ENCODE measurements around the gene PLS3. TPM values are rescaled to one million over a fixed set of nuclear protein-coding genes. Genes with fewer than 3 reads are reported as not detected.
"Not testable (repeated sequence)": the region's sequence is repeated elsewhere in the genome, so short reads cannot be mapped to it uniquely, and the experiment has no call there.

PLS3 gene
- total RNA-seq, 2 experiments from 2014 or later = 0.13 to 0.63 TPM

DNA sequence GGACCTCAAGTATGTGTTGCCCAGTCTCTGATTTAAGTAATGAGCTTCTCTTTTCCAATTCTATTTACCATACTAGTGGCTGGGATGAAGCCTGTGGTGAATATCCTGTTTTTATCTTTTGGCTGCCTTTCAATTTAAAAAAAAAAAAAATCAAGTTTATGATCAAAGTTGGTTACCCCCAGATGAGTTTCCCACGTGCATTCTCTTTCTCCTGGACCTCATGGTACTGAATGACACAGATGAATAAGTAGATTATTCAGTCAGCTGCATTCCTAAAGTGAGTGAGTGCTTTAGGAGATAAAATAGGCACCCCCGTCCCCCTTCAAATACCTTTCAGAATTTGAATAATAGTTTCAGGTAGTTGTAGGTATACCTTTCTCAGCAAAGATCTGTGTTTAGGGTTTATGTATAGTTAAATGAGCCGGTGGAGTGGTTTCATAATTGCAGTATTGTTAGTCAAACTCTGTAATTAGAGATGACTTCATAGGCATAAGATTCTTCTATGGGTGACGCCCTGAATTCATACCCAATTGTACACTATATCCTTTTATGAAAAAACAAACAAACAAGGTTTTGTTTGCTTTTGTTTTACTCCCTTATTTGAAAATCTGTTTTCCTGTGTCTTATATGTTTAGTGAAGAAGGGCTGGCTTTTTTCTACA, 41.9 kb downstream of the PLS3 start:
- Mint-ChIP-seq H3K27me3 (no peaks in the 10 kb centered on the region), H3K4me3 (no peak overlapping the region), H3K36me3 (ENCODE audit: low read depth) (no peaks in the 10 kb centered on the region), H3K9me3 (no peaks in the 10 kb centered on the region), H3K27ac (no peak overlapping the region), H3K4me1 (no peaks in the 10 kb centered on the region)
- ChIA-PET POLR2A (no interaction called here), CTCF (no interaction called here)
- no peak for DNase-seq

DNA sequence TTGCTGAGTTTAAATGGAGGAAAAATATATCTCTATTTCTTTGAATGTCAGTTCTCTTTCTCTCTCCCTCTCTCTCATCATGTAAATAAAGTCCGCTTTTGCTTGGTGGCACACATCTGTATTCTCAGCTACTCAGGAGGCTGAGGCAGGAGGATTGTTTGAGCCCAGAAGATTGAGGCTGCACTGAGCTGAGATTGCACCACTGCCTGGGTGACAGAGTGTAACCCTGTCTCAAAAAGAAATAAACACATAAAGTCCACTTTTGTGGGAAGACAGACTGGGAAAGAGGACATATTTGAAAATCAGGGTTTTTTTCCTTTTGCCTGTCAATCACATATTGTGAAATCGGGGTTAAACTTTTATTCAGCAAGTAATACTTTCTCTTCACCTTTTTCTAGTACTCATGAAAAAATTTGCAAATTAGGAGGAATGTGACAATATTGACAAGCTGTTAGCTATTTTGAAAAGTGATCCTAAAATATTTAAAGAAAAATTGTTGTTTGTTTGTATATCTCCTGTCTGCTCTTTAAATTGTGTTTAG, 42.6 kb downstream of the PLS3 start:
- POLR2A ChIA-PET = no interaction called here
- CTCF ChIA-PET = no interaction called here
- Mint-ChIP-seq H3K36me3 (ENCODE audit: low read depth) (no peaks in the 10 kb centered on the region), H3K27me3 (no peaks in the 10 kb centered on the region), H3K27ac (no peak overlapping the region), H3K4me1 (no peaks in the 10 kb centered on the region), H3K9me3 (no peaks in the 10 kb centered on the region), H3K4me3 (no peak overlapping the region)
- no peak for DNase-seq

DNA sequence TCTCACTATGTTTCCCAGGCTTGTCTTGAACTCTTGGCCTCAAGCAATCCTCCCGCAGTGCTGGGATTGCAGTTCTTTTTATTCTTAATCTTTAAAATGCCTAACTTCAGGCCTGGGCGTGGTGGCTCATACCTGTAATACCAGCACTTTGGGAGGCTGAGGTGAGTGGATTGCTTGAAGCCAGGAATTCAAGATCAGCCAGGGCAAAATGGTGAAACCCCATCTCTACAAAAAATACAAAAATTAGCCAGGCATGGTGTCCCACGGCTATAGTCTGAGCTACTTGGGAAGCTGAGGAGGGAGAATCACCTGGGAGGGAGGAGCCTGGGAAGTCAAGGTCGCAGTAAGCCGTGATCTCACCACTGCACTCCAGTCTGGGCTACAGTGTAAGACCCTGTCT, 45.9 kb downstream of the PLS3 start:
- Mint-ChIP-seq H3K9me3 (no peaks in the 10 kb centered on the region), H3K4me3 (no peak overlapping the region), H3K36me3 (ENCODE audit: low read depth) (no peaks in the 10 kb centered on the region), H3K27ac (no peak overlapping the region), H3K27me3 (no peaks in the 10 kb centered on the region), H3K4me1 (no peaks in the 10 kb centered on the region)
- DNase-seq = no peak
- POLR2A ChIA-PET = no interaction called here
- CTCF ChIA-PET = no interaction called here

DNA sequence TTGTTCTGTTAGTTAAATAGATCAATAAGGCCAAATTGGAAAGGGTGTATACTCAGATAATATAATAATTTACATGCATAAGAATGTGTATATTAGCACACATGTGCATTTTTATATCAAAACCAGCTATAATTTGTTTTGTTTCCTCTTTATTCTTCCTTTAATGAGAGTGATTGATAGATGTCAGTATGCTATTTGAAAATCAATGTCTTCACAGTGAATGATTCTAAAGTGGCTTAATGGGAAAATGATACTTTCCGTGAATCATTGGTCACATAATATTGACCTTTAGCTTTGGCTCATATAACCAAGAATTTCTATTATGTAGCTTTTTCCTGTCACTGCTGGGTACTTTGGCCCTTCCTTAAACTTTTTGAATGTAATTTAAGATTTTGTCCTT, 48.6 kb downstream of the PLS3 start:
- Mint-ChIP-seq H3K27me3 (no peaks in the 10 kb centered on the region), H3K4me1 (no peaks in the 10 kb centered on the region), H3K4me3 (no peak overlapping the region), H3K27ac (no peak overlapping the region), H3K9me3 (no peaks in the 10 kb centered on the region), H3K36me3 (ENCODE audit: low read depth) (no peaks in the 10 kb centered on the region)
- CTCF ChIA-PET = no interaction called here
- POLR2A ChIA-PET = no interaction called here
- no peak for DNase-seq

DNA sequence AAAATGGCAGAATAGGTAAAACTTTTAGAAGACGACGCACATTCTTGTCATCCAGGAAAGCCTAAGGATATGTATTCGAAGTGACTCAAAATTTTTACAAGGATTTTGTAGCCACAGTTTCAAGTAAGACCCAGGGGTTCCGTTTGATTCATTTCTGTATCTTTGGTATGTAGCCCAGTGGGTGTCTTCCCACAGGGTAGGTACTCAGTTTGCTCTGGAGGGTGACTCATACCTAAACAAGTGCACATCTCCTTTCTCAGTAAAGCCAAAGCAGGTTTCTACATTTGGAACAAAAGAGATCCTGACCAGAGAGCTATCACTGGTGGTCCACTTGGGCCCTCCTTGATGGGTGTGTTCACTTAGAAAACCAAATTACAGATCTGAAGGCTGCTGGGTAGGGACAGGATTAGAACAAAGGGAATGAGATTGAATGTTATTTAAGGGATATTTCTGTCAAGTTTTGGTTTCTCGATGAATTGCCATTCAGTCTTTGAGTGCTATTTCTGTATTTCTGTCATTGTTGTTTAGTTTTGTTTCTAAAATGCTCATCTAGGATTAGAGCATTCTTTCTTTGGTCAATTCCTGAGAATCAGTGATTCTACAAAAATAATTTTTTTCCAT, 56.1 kb downstream of the PLS3 start:
- peaks cover 2% of the 10 kb centered on the region for H3K27me3 Mint-ChIP-seq
- no peaks in the 10 kb centered on the region for H3K36me3 Mint-ChIP-seq (ENCODE audit: low read depth)
- no peak overlapping the region for H3K4me3 Mint-ChIP-seq
- ChIA-PET CTCF (no interaction called here), POLR2A (no interaction called here)
- H3K27ac Mint-ChIP-seq = no peak overlapping the region
- H3K9me3 Mint-ChIP-seq = no peaks in the 10 kb centered on the region
- peaks cover 3% of the 10 kb centered on the region for H3K4me1 Mint-ChIP-seq
- DNase-seq = peak; percentile 13

DNA sequence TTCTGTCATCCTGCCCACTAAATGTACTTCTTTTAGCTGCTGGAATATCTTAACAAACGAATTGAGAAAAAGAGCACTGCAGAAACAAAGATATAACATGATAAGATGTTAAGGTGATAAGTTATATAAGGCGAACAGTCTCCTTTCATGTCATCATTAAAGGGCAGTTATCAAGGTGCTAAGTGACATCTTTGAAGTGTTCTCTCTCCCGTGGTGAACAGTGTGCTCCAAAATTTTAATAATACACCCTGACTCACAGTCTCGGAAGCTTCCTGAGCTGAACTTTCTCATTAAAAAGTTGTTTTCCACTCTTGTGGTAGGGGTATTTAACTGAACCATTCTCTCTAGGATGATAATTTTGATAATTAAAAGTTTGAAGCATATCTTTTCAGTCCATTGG, 61.6 kb downstream of the PLS3 start:
- DNase-seq = no peak
- H3K4me1 Mint-ChIP-seq = no peaks in the 10 kb centered on the region
- H3K4me3 Mint-ChIP-seq = no peak overlapping the region
- H3K36me3 Mint-ChIP-seq (ENCODE audit: low read depth) = no peaks in the 10 kb centered on the region
- H3K27ac Mint-ChIP-seq = no peak overlapping the region
- POLR2A ChIA-PET = no interaction called here
- H3K9me3 Mint-ChIP-seq = no peaks in the 10 kb centered on the region
- CTCF ChIA-PET = no interaction called here
- peaks cover 2% of the 10 kb centered on the region for H3K27me3 Mint-ChIP-seq

DNA sequence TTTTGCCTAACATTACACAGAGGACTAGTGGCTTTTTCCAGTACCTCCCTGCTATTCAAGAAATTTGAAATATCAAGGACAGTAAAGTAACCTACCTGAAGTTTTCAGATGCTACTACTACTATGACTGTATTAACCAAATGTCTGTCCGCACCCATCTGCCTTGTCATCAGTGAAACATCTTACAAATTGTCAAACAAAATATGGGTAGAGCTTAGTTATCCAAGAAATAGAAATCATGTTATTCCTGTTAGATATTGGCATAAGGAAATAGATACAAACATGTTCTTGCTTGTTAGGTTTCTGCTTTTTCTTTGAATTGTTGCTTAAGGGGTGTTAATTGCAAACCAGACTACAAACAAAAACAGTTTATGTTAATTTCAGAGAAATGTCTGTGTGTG, 63.9 kb downstream of the PLS3 start:
- Mint-ChIP-seq H3K36me3 (ENCODE audit: low read depth) (no peaks in the 10 kb centered on the region), H3K9me3 (no peaks in the 10 kb centered on the region), H3K4me3 (no peak overlapping the region), H3K27me3 (no peaks in the 10 kb centered on the region), H3K27ac (no peak overlapping the region), H3K4me1 (no peaks in the 10 kb centered on the region)
- CTCF ChIA-PET = no interaction called here
- no peak for DNase-seq
- POLR2A ChIA-PET = no interaction called here

DNA sequence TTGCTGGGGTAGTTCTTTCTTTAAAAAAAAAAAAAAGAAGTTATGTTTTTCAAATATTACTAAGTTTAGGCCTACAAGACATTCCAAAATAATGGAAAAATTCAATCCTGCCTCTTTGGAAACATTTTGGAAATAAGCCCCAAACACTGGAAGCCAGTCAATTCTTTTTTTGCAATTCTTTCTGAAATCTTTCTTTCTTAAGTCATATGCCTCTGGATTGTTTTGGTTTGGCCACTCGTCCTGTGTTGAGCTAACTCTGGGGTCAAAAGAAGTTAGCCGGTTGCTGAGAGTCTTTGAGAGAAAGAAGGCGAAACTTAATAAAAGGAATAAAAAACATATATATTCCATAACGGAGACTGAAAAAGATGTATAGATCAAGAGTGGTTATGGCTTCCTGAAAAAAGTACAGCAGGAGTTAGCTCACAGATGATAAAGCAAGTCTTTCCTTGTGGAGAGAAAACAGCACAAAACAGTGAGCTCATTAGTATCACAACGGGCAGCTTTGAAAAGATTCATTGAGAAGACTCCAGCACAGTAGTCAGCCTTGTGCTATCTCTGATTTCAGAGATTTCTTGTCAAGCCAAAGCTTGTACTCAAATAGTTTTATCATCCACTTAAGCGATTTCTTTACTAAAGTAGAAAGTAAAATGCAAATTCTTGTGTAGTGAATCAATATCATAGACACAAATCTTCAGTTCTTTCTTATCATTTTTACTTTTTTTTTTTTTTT, 64.8 kb downstream of the PLS3 start:
- ChIA-PET POLR2A (no interaction called here), CTCF (interaction anchor here (0.6 kb wide), 1 partner anchor 15 kb away, joined by 3 read pairs; no protein-coding TSS in a partner anchor)
- Mint-ChIP-seq H3K27ac (no peak overlapping the region), H3K4me3 (no peak overlapping the region), H3K4me1 (no peaks in the 10 kb centered on the region), H3K9me3 (no peaks in the 10 kb centered on the region), H3K27me3 (no peaks in the 10 kb centered on the region), H3K36me3 (ENCODE audit: low read depth) (no peaks in the 10 kb centered on the region)
- DNase-seq = no peak

DNA sequence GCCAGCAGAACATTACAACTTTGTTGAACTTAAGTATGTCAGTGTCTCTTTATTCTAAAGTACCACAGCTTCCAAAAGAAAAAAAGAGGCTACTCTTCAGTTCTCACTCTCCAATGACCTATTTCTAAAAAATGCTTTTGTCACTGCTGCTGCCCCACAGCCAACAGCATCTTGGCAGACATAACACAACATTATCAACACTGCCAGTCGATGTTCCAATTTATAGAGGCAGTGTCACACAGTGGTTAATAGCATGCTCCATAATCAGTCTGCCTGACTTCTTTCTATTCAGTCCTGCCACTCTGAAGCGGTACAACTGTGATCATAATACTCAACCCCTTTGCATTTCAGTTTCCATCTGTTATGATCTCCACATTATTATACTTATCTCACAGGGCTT, 69.2 kb downstream of the PLS3 start:
- H3K4me1 Mint-ChIP-seq = no peaks in the 10 kb centered on the region
- no peaks in the 10 kb centered on the region for H3K36me3 Mint-ChIP-seq (ENCODE audit: low read depth)
- ChIA-PET POLR2A (no interaction called here), CTCF (no interaction called here)
- no peaks in the 10 kb centered on the region for H3K9me3 Mint-ChIP-seq
- DNase-seq = no peak
- no peaks in the 10 kb centered on the region for H3K27me3 Mint-ChIP-seq
- H3K27ac Mint-ChIP-seq = no peak overlapping the region
- no peak overlapping the region for H3K4me3 Mint-ChIP-seq

DNA sequence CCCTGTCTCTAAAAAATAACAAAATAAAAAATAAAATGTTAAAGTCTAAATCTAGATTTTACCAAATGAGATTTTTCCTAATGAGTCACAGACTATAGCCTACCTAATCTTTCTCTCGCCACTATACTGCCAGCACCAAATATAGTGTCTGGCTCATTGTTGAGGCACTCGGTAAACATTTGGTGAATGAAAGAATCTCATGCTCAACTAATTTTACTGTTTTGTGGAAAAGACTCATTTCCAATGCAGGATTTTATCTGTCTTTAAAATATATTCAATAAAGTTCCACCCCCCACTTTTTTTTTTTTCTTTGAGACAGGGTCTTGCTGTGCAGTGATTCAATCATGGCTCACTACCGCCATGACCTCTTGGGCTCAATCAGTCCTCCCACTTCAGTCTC, 71.5 kb downstream of the PLS3 start:
- no peak overlapping the region for H3K4me3 Mint-ChIP-seq
- no peaks in the 10 kb centered on the region for H3K4me1 Mint-ChIP-seq
- H3K9me3 Mint-ChIP-seq = no peaks in the 10 kb centered on the region
- H3K27ac Mint-ChIP-seq = no peak overlapping the region
- no peak for DNase-seq
- CTCF ChIA-PET = no interaction called here
- no peaks in the 10 kb centered on the region for H3K27me3 Mint-ChIP-seq
- H3K36me3 Mint-ChIP-seq (ENCODE audit: low read depth) = no peaks in the 10 kb centered on the region
- POLR2A ChIA-PET = no interaction called here

DNA sequence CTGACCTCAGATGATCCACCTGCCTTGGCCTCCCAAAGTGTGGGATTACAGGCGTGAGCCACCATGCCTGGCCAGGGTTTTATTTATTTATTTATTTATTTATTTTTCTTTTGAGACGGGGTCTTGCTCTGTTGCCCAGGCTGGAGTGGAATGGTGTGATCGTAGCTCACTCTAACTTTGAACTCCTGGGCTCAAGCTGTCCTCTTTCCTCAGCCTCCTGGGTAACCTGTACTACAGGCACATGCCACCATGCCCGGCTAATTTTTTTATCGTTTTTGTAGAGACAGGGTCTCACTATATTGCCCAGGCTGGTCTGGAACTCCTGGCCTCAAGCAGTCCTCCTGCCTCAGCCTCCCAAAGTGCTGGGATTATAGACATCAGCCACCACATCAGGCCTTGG, 72.4 kb downstream of the PLS3 start:
- H3K9me3 Mint-ChIP-seq; H3K4me1 Mint-ChIP-seq; H3K27me3 Mint-ChIP-seq; H3K27ac Mint-ChIP-seq; DNase-seq; H3K4me3 Mint-ChIP-seq; POLR2A ChIA-PET; H3K36me3 Mint-ChIP-seq (ENCODE audit: low read depth): not testable (repeated sequence)
- CTCF ChIA-PET = interaction anchor here (1.0 kb wide), 1 partner anchor 10 kb away, joined by 5 read pairs; no protein-coding TSS in a partner anchor

DNA sequence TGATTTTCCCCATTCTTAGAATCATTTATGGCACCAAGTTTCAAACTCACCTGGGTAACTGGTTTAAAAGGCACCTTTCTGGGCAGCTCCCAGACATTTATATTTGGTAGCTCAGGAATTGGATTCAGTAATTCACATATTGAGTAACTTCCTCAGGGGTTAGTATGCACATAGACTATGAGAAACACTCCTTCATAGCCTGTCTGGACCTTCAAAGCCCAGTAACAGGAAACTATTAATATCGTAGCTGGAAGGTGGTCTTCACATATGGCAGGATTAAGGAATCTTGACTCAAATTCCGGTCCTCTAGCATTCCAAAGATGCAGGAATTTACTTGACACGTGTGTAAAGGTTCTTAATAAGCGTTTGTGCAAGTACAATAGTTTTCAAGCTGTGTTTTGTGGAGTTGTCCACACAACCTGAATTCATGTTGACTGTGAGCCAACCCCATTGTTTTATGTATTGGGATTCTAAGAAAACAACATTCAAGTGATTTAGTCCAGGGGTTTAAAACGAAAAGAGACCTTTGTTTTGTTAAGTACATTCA, 78.4 kb downstream of the PLS3 start:
- POLR2A ChIA-PET = no interaction called here
- no peak overlapping the region for H3K27ac Mint-ChIP-seq

DNA sequence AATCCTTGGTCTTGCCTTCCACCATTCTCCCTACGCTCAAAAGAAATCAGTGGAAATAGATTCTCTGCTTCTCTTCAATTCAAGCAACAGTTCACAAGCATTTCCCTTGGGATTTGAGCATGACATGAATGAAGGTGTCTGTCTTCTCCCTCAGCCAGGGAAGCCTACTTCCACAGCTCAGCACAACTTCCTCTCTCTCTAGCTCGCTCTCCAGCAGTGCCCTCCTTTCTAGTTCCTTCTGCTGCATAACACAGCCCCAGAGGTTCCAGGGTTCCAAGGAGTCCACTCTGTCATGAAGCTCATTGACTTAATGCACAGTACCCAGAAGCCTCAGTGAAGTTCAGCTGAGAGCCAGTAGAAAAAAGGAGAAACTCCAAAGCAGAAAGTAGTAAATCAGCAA, 81.3 kb downstream of the PLS3 start:
- Mint-ChIP-seq H3K27me3 (no peaks in the 10 kb centered on the region), H3K4me1 (no peaks in the 10 kb centered on the region), H3K4me3 (no peak overlapping the region), H3K27ac (no peak overlapping the region), H3K9me3 (no peaks in the 10 kb centered on the region), H3K36me3 (ENCODE audit: low read depth) (no peaks in the 10 kb centered on the region)
- POLR2A ChIA-PET = no interaction called here
- DNase-seq = no peak
- CTCF ChIA-PET = interaction anchor here (1.1 to 2.0 kb wide), 4 partner anchors 9 to 313 kb away, joined by 4 to 7 read pairs (median 6); no protein-coding TSS in a partner anchor

More for the DNA sequence above, 78.4 kb downstream of the PLS3 start:
- no peak overlapping the region for H3K4me3 Mint-ChIP-seq
- no peaks in the 10 kb centered on the region for H3K4me1 Mint-ChIP-seq
- no peaks in the 10 kb centered on the region for H3K36me3 Mint-ChIP-seq (ENCODE audit: low read depth)
- CTCF ChIA-PET = no interaction called here
- DNase-seq = no peak
- H3K9me3 Mint-ChIP-seq = no peaks in the 10 kb centered on the region
- H3K27me3 Mint-ChIP-seq = no peaks in the 10 kb centered on the region
